ENCODE measurements around the gene SNTB2.

GRCh38 chr16:69188716-69189115 is 1.8 kb downstream of the SNTB2 start:
- TF ChIP-seq YY1 (IDR thresholded peaks at IDR 0.05; ENCODE audit: insufficient read depth, insufficient read length) (no peak), ZNF274 (IDR thresholded peaks at IDR 0.05; ENCODE audit: low read depth, low read length) (no peak), SUZ12 (IDR thresholded peaks at IDR 0.05; ENCODE audit: extremely low read depth, insufficient read depth, insufficient read length) (no peak)

Data from NT2/D1 (cell line).